ENCODE data around the gene RER1.

Gene RER1

GRCh38 chr1:2446861-2447260, 55.2 kb downstream of the RER1 start:
- TF ChIP-seq GATA1 (IDR thresholded peaks at IDR 0.05; ENCODE audit: low read depth, low read length) (no peak), POLR2A (IDR thresholded peaks at IDR 0.05; ENCODE audit: low read length) (no peak)
- DNase-seq: no peak

- no peak for TF ChIP-seq GATA1 (IDR thresholded peaks at IDR 0.05; ENCODE audit: low read depth, low read length)
- TF ChIP-seq POLR2A (IDR thresholded peaks at IDR 0.05; ENCODE audit: low read length): no peak
- no peak for DNase-seq
These were observed 55.8 kb downstream of the RER1 start for GRCh38 chr1:2447276-2448097.

GRCh38 chr1:2448098-2448445, 56.4 kb downstream of the RER1 start:
- TF ChIP-seq GATA1 (IDR thresholded peaks at IDR 0.05; ENCODE audit: low read depth, low read length) (no peak), POLR2A (IDR thresholded peaks at IDR 0.05; ENCODE audit: low read length) (no peak)
- DNase-seq: no peak

GRCh38 chr1:2449636-2450454, 58.2 kb downstream of the RER1 start:
- DNase-seq: no peak
- TF ChIP-seq GATA1 (IDR thresholded peaks at IDR 0.05; ENCODE audit: low read depth, low read length) (no peak), POLR2A (IDR thresholded peaks at IDR 0.05; ENCODE audit: low read length) (no peak)

- DNase-seq: no peak
- TF ChIP-seq POLR2A (IDR thresholded peaks at IDR 0.05; ENCODE audit: low read length) (no peak), GATA1 (IDR thresholded peaks at IDR 0.05; ENCODE audit: low read depth, low read length) (no peak)
These were observed 60.1 kb downstream of the RER1 start for GRCh38 chr1:2451741-2452140.

GRCh38 chr1:2452201-2452931, 60.7 kb downstream of the RER1 start:
- TF ChIP-seq POLR2A (IDR thresholded peaks at IDR 0.05; ENCODE audit: low read length) (no peak), GATA1 (IDR thresholded peaks at IDR 0.05; ENCODE audit: low read depth, low read length) (no peak)
- DNase-seq: no peak

GRCh38 chr1:2452932-2453315, 61.3 kb downstream of the RER1 start:
- DNase-seq: no peak
- TF ChIP-seq GATA1 (IDR thresholded peaks at IDR 0.05; ENCODE audit: low read depth, low read length) (no peak), POLR2A (IDR thresholded peaks at IDR 0.05; ENCODE audit: low read length) (no peak)

GRCh38 chr1:2454227-2454626, 62.6 kb downstream of the RER1 start:
- TF ChIP-seq POLR2A (IDR thresholded peaks at IDR 0.05; ENCODE audit: low read length) (no peak), GATA1 (IDR thresholded peaks at IDR 0.05; ENCODE audit: low read depth, low read length) (no peak)
- DNase-seq: no peak

Data from erythroblast (primary cell).